ENCODE data around the gene ALG12. TPM values are rescaled to one million over a fixed set of nuclear protein-coding genes. Genes with fewer than 3 reads are reported as not detected.

ALG12 gene
- total and polyA plus RNA-seq, 2 donors from 2014 or later: 27.2 to 28.4 TPM

DNA sequence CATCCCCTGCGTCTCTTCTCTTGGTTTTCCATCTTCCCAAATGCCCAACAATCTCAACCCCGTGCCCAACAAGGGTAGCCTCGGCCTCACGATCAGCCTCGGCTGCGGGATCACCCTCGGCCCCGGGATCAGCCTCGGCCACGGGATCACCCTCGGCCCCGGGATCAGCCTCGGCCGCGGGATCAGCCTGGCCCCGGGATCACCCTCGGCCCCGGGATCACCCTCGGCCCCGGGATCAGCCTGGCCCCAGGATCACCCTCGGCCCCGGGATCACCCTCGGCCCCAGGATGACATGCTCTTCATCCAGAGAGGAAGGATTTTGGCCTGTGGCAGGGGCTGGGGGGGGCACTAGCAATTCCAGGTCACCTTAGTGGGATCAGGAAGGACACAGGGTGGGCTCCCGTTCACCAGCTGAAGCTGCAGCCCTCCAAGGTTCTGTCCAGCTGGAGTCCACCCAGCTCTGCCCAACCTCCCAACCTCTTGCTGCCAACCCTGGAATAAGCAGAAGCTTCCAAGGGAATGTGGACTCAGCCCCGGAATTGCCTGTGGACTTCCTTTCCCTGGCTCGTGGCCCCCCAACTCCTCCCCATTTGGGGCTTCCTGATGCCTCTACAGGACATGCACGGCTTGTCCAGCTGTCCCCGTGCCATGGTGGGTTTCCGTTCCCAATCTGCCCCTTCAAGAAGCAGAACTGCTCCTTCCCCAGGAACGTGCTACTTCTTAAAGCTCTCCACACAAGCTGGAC lies 6.2 kb downstream of the ALG12 start:
- FAIRE-seq: no peak
- H3K27ac ChIP-seq (ENCODE audit: low read depth in 2 of 2, low read length in 2 of 2): no peak overlapping the region
- intact Hi-C loops (cut with DNase I): no loop called here
- peak in 1 of 5 donors; percentile 57 for DNase-seq
- TF ChIP-seq CTCF (IDR thresholded peaks at IDR 0.05; ENCODE audit: borderline replicate concordance, extremely low read depth, insufficient read depth): no peak
- no peak overlapping the region for H3K4me3 ChIP-seq (ENCODE audit: low read length in 3 of 3)
- H3K27me3 ChIP-seq (ENCODE audit: control insufficient read depth, insufficient read depth, low read length): no peaks in the 10 kb centered on the region
- H3K36me3 ChIP-seq (ENCODE audit: control insufficient read depth in 2 of 3, insufficient read depth in 3 of 3, low read length in 3 of 3): peaks cover 0 to 14% (median 7%) of the 10 kb centered on the region in 3 donors
- H3K9me3 ChIP-seq (ENCODE audit: control insufficient read depth in 2 of 3, insufficient read depth in 1 of 3, low read length in 3 of 3): no peaks in the 10 kb centered on the region
- H3K9ac ChIP-seq (ENCODE audit: low read length in 3 of 3): no peak overlapping the region
- peaks cover 0 to 2% (median 0%) of the 10 kb centered on the region in 3 donors for H3K4me1 ChIP-seq (ENCODE audit: control insufficient read depth in 2 of 3, insufficient read depth in 2 of 3, low read depth in 1 of 3, low read length in 3 of 3)

- Histone ChIP-seq H3K27me3 (ENCODE audit: control insufficient read depth, insufficient read depth, low read length) (no peaks in the 10 kb centered on the region), H3K4me3 (ENCODE audit: low read length in 3 of 3) (no peak overlapping the region), H3K36me3 (ENCODE audit: control insufficient read depth in 2 of 3, insufficient read depth in 3 of 3, low read length in 3 of 3) (peaks cover 0 to 14% (median 9%) of the 10 kb centered on the region in 3 donors), H3K4me1 (ENCODE audit: control insufficient read depth in 2 of 3, insufficient read depth in 2 of 3, low read depth in 1 of 3, low read length in 3 of 3) (no peaks in the 10 kb centered on the region), H3K9ac (ENCODE audit: low read length in 3 of 3) (no peak overlapping the region), H3K9me3 (ENCODE audit: control insufficient read depth in 2 of 3, insufficient read depth in 1 of 3, low read length in 3 of 3) (no peaks in the 10 kb centered on the region), H3K27ac (ENCODE audit: low read depth in 2 of 2, low read length in 2 of 2) (no peak overlapping the region)
- no peak for FAIRE-seq
- TF ChIP-seq CTCF (IDR thresholded peaks at IDR 0.05; ENCODE audit: borderline replicate concordance, extremely low read depth, insufficient read depth): no peak
- intact Hi-C loops (cut with DNase I): no loop called here
- DNase-seq: peak in 1 of 5 donors; percentile 68
Measured at GRCh38 chr22:49910229-49911155, 7.7 kb downstream of the ALG12 start.

DNA sequence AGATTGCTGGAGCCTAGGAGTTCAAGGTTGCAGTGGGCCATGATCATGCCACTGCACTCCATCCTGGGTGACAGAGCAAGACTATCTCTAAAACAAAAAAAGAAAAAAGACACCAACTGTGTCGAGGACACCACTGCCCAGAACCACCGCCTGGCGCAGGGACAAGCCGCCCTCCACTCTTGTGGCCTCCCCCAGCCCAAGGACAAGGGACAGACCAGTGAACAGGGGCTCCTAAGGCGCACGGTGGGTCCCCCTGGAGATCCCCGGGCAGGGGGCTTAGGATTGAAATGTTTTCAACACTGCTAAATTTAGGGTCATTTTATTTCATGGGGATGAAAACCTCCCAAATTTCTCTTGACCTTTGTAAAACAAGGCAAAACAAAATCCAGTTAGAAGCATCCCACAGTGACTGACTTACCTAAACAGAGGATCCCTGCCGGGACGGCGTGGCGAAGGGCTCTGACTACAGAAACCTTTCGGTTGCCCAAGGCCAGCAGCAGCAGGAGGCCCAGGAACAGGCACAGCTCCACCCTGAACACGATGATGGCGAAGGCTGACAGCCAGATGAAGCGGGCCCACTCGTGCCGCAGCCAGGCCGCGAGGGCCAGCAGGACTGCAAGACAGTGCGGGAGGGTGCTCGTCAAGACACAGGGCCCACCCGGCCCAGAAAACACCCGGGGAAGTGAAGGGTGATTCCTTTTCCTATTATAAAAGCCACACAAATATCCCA lies 8.6 kb downstream of the ALG12 start:
- Histone ChIP-seq H3K36me3 (ENCODE audit: control insufficient read depth in 2 of 3, insufficient read depth in 3 of 3, low read length in 3 of 3) (peaks cover 0 to 14% (median 9%) of the 10 kb centered on the region in 3 donors), H3K4me3 (ENCODE audit: low read length in 3 of 3) (no peak overlapping the region), H3K27ac (ENCODE audit: low read depth in 2 of 2, low read length in 2 of 2) (no peak overlapping the region), H3K9me3 (ENCODE audit: control insufficient read depth in 2 of 3, insufficient read depth in 1 of 3, low read length in 3 of 3) (no peaks in the 10 kb centered on the region), H3K9ac (ENCODE audit: low read length in 3 of 3) (no peak overlapping the region), H3K4me1 (ENCODE audit: control insufficient read depth in 2 of 3, insufficient read depth in 2 of 3, low read depth in 1 of 3, low read length in 3 of 3) (no peaks in the 10 kb centered on the region), H3K27me3 (ENCODE audit: control insufficient read depth, insufficient read depth, low read length) (no peaks in the 10 kb centered on the region)
- no peak for FAIRE-seq
- no peak for TF ChIP-seq CTCF (IDR thresholded peaks at IDR 0.05; ENCODE audit: borderline replicate concordance, extremely low read depth, insufficient read depth)
- DNase-seq: peak in 1 of 5 donors; percentile 73
- intact Hi-C loops (cut with DNase I): no loop called here
